LNCAP (cell line): ENCODE data around the gene MARCHF7.

ENCODE experiments used
- TF ChIP-seq, protein P1 (sequence below): fragments of 450-650 bp; IDR thresholded peaks from 2 replicates; pipeline ENCODE4 v1.5.1; 2017; ENCODE audit warnings: mild to moderate bottlenecking

Gene MARCHF7

DNA sequence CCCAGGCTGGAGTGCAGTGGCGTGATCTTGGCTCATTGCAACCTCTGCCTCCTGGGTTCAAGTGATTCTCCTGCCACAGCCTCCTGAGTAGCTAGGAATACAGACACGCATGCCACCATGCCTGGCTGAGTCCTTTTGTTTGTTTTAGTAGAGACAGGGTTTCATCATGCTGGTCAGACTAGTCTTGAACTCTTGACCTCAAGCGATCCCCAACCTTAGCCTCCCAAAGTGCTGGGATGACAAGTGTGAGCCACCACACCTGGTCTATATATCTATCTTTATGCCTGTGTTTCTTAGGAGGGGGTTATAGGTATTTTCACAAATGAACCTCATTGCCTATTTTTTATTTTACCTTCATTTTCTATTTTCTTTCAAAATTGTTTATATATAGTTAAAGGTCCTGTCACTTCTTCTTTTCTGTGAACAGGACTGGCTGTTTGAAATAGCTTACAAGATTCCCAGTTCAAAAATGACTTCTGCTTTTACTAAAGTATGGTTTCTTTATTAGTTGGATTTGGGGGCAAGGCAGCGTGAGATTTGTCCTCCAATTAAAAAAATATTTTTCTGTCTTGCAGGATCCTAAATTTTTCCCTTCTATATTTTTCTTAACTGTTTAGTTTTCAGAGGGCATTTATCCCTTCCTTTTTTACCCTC is 16.4 kb upstream of the MARCHF7 start:
- TF ChIP-seq, protein P1, sequence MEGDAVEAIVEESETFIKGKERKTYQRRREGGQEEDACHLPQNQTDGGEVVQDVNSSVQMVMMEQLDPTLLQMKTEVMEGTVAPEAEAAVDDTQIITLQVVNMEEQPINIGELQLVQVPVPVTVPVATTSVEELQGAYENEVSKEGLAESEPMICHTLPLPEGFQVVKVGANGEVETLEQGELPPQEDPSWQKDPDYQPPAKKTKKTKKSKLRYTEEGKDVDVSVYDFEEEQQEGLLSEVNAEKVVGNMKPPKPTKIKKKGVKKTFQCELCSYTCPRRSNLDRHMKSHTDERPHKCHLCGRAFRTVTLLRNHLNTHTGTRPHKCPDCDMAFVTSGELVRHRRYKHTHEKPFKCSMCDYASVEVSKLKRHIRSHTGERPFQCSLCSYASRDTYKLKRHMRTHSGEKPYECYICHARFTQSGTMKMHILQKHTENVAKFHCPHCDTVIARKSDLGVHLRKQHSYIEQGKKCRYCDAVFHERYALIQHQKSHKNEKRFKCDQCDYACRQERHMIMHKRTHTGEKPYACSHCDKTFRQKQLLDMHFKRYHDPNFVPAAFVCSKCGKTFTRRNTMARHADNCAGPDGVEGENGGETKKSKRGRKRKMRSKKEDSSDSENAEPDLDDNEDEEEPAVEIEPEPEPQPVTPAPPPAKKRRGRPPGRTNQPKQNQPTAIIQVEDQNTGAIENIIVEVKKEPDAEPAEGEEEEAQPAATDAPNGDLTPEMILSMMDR = no peak

DNA sequence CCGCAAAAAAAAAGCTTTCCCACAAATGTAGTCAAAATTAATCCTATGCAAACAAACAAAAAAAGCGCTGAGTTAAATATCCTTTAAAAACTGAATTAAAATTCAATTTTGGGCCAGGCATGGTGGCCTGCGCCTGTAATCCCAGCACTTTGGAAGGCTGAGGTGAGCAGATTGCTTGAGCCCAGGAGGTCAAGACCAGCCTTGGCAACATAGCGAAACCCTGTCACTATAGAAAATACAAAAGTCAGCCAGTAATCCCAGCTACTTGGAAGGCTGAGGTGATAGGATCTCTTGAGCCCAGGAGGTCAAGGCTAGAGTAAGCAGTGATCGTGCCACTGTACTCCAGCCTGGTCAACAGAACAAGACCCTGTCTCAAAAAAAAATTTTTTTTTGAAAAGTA is 8.8 kb upstream of the MARCHF7 start:
- TF ChIP-seq, protein P1 = no peak

DNA sequence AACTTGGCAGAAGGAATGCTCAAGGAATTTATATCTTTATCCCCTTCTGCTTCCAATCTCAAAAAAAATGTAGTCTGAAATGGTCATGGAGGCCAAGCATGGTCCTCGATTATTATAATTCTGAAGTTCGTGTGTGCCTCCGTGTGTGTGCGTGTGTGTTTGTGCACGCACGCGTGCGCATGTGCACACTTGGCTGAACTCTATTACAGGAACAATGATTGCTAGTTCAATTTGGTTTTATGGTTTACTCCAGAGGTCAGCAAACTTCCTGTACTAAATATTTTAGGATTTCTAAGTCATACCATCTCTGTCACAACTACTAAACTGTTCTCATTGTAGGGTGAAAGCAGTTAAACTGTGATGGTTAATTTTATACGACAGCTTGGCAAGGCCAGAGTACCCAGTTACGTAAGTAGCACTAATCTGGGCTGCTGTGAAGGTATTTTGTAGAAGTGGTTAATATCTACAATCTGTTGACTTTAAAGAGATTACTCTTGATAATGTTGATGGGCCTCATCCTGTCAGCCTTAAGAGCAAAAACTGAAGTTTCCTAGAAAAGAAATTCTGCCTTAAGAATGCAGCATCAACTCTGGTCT is 5.8 kb upstream of the MARCHF7 start:
- TF ChIP-seq, protein P1 = no peak

DNA sequence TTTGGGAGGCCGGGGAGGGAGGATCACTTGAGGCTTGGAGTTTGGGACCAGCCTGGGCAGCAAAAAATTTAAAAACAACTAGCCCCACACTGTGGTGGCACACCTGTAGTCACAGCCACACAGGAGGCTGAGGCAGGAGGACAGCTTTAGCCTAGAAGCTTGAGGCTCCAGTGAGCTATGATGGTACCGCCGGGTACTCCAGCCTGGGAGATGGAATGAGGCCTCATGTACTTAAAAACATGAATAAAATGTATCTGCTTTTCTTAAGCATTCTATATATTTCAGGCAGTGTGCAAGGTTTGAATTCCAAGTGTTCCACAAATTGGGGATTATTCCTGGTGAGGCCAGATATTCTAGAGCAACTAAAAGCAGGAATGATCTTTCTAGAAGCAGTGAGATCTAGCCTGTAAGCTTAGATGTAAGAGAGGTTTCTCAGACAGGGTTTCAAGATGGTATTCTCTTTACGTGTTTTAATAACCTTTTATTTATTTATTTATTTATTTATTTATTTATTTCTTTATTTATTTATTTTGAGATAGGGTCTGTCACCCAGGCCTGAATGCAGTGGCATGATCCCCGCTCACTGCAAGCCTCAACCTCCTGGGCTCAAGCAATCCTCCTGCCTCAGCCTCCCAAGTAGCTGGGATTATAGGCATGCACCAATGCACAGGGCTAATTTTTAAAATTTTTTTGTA is 4.1 kb upstream of the MARCHF7 start:
- TF ChIP-seq, protein P1 = no peak

DNA sequence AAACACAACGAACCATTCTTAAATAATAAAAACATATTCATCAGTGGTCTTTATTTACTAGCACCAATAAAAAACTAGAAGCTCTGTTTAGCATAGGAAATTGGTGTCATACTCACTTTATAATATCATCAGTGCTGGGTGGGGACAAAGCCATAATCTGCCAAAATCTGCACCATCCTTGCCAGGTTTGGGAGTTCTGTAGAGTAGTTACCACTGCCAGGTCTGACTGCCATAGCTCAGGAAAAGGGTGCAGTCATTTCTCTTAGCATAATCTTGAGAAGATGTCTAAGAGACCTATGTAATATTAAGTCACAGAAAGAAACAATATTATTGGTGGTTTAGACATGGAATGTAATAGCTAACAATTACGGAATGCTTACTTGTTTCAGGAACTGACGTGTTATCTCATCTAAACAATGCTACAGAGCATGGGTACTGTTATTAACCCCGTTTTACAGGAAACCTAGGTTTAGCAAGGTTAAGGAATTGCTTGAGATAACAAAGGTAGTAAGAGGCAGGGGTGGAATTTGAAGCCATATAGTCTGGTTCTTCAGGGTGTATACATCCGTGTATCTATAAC is 1.6 kb upstream of the MARCHF7 start:
- TF ChIP-seq, protein P1 = no peak

DNA sequence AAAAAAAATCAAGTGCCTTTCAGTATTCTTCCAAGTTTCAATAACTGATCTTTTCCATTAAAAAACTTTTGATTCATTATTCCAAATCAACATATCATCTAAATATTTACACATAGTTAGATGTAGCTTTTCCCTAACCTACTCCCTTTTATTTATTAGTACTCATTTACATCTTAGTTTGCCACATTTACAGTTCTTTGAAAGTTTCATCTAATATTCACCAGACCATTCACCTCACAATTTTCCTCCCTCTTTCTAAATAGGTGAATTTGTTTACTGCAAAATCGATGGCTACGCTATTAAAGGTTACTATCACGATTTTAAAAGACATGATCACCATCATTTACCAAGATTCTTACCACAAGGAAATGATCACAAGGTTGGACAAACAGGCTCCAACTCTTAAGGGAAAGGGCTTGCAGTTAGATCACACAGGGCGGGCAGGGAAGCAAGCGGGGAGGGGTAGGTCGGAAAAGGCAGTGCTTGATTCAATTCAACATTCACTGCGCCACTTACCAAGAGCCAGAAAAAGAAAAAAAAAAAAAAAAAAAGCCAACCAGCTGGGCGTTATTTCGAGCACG is 654 bp upstream of the MARCHF7 start:
- TF ChIP-seq, protein P1 = no peak

DNA sequence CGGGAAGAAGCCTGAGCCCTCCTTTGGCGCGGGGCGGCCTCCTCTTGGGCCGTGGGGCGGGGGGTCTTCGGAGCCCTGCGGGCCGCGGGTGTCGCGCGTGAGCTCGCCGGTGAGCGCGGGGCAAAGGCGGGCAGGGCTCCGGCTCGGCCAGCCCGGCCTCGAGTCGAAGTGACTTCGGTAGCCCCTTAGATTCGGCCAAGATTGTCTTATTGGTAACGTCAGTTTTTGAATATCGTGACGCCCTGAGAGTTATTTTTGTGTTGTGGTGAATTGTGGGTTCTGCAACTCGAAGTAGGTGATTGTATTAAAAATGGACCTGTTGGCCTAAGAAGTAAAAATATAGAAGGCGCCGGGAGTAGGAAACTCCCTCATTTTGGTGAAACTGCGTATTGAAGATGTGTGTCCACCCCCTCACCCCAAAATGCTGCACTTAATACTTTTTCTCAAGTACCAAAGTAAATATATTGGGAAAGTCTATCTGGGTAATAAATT is 669 bp downstream of the MARCHF7 start:
- TF ChIP-seq, protein P1 = no peak
